Caco-2 (cell line): Measurements from ENCODE around the gene GDF10. TPM values are rescaled to one million over a fixed set of nuclear protein-coding genes. Genes with fewer than 3 reads are reported as not detected.

ENCODE experiments used
- BruUV-seq: library from RNA; stranded (reverse); fragments of 400-500 nt; replicated peaks from 2 replicates; lab custom pipeline; 2021; lab: Mats Ljungman, UMichigan
- CTCF ChIA-PET: fragments of 300-600 bp; sonication (Branson Sonifier 250); formaldehyde crosslinking; loops from one replicate; lab custom pipeline; 2022; ENCODE audit warnings: antibody characterized with exemption; lab: Charles Lee
- POLR2A ChIA-PET: fragments of 300-600 bp; sonication (Branson Sonifier 250); formaldehyde crosslinking; loops from one replicate; lab custom pipeline; 2022; ENCODE audit warnings: antibody characterized with exemption; lab: Charles Lee
- DNase-seq, 2 experiments: peaks; one replicate each; pipeline versions ENCODE4 v3.0.0 to v3.0.0-alpha.2; 2020 to 2022
- H3K27me3 ChIP-seq: replicated peaks from 2 replicates; pipeline ENCODE4 v1.6.0; 2011; ENCODE audit warnings: low read length; ENCODE audit not compliant: control insufficient read depth, insufficient read depth
- H3K36me3 ChIP-seq: 2 replicates; pipeline ENCODE4 v1.5.1; 2011; ENCODE audit warnings: low read length; ENCODE audit not compliant: control insufficient read depth, insufficient read depth
- H3K4me1 ChIP-seq: fragments of 250-450 bp; sonication (Bioruptor Pico); 2 replicates; pipeline ENCODE4 v1.5.1; 2020; ENCODE audit warnings: mild to moderate bottlenecking
- H3K4me3 ChIP-seq: 2 replicates; pipeline ENCODE4 v1.5.1; 2011; ENCODE audit warnings: low read depth, mild to moderate bottlenecking, control low read depth, low read length
- H3K9me3 ChIP-seq: fragments of 250-450 bp; sonication (Bioruptor Pico); 2 replicates; pipeline ENCODE4 v1.5.1; 2020; ENCODE audit warnings: mild to moderate bottlenecking, moderate library complexity
- H3K27ac Mint-ChIP-seq: one replicate; pipeline ENCODE4 v1.8.0; 2022; ENCODE audit warnings: mixed read lengths; ENCODE audit not compliant: unreplicated experiment
- H3K27me3 Mint-ChIP-seq: one replicate; pipeline ENCODE4 v1.8.0; 2022; ENCODE audit warnings: mixed read lengths; ENCODE audit not compliant: insufficient read depth, unreplicated experiment
- H3K36me3 Mint-ChIP-seq: one replicate; pipeline ENCODE4 v1.8.0; 2022; ENCODE audit warnings: mild to moderate bottlenecking, mixed read lengths; ENCODE audit not compliant: insufficient read depth, unreplicated experiment
- H3K4me1 Mint-ChIP-seq: one replicate; pipeline ENCODE4 v1.8.0; 2022; ENCODE audit warnings: low read depth, mixed read lengths; ENCODE audit not compliant: unreplicated experiment
- H3K4me3 Mint-ChIP-seq: one replicate; pipeline ENCODE4 v1.8.0; 2022; ENCODE audit warnings: mild to moderate bottlenecking, moderate library complexity, mixed read lengths; ENCODE audit not compliant: unreplicated experiment
- H3K9me3 Mint-ChIP-seq: one replicate; pipeline ENCODE4 v1.8.0; 2022; ENCODE audit warnings: mixed read lengths; ENCODE audit not compliant: unreplicated experiment
- intact Hi-C: fragments of 100-400 bp; cut with micrococcal nuclease; formaldehyde crosslinking; loops from one replicate; pipeline ENCODE4 v1.10.0; 2022; ENCODE audit not compliant: unreplicated experiment
- total RNA-seq: library from RNA; stranded (reverse); gene quantifications from 2 replicates; pipeline ENCODE4 v1.2.3, GENCODE V29; 2022
- TF ChIP-seq, protein P1 (sequence below), 2 experiments: fragments of 200-600 bp in 1 of 2; IDR thresholded peaks; 1 replicate in 1 of 2; 2 replicates in 1 of 2; pipeline versions ENCODE4 v1.5.1 to v1.8.0; 2011 to 2022; ENCODE audit warnings: antibody characterized with exemption in 1 of 2, control low read depth in 1 of 2, inconsistent platforms in 1 of 2, low read depth in 1 of 2, low read length in 1 of 2, mild to moderate bottlenecking in 1 of 2, moderate library complexity in 1 of 2; ENCODE audit not compliant: insufficient read depth in 1 of 2, severe bottlenecking in 1 of 2, unreplicated experiment in 1 of 2

The GDF10 gene
- total RNA-seq, 1 experiment from 2014 or later, result not detected

DNA sequence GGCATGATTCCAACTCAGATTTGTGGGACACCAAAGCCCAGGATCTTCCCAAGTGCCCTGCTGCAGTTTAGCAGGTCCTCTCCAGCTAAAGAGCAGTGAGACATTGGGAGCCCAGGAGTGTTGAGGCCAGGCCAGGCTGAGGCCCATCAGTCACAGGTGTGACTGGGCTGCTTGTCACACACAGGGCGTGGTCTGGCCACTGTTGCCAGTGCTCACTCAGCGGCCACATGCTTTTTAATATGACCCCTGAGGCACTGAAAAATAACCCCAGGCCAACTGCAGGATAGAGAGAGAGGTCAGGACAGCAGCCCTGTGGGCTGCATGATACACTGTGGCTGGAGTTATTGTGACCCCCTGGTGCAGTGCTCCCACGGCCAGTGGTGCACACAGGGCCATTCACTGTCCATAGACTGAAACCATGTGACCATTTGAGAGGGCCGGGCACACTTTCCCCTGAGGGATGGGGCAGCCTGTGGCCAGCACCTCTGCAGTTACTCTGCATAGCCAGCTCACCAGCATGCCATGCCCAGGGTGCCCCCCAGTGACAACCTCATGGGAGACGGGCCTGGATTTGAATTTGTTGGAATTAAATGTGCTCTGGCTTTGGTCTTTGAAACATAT, 26.4 kb downstream of the GDF10 start:
- no peaks in the 10 kb centered on the region for H3K4me1 Mint-ChIP-seq
- no TSS peak for BruUV-seq
- ChIA-PET CTCF (no interaction called here), POLR2A (no interaction called here)
- no peak overlapping the region for H3K27ac Mint-ChIP-seq
- H3K9me3 Mint-ChIP-seq, result no peaks in the 10 kb centered on the region
- no peaks in the 10 kb centered on the region for H3K36me3 ChIP-seq
- no peaks in the 10 kb centered on the region for H3K36me3 Mint-ChIP-seq
- H3K4me3 Mint-ChIP-seq, result no peak overlapping the region
- no peak overlapping the region for H3K4me3 ChIP-seq
- H3K4me1 ChIP-seq, result no peaks in the 10 kb centered on the region
- intact Hi-C loops, result no loop called here
- H3K27me3 ChIP-seq, result no peaks in the 10 kb centered on the region
- H3K27me3 Mint-ChIP-seq, result peaks cover 13% of the 10 kb centered on the region
- H3K9me3 ChIP-seq, result no peaks in the 10 kb centered on the region
- DNase-seq, result peak in 1 of 2 experiments; percentile 32
- TF ChIP-seq, protein P1, sequence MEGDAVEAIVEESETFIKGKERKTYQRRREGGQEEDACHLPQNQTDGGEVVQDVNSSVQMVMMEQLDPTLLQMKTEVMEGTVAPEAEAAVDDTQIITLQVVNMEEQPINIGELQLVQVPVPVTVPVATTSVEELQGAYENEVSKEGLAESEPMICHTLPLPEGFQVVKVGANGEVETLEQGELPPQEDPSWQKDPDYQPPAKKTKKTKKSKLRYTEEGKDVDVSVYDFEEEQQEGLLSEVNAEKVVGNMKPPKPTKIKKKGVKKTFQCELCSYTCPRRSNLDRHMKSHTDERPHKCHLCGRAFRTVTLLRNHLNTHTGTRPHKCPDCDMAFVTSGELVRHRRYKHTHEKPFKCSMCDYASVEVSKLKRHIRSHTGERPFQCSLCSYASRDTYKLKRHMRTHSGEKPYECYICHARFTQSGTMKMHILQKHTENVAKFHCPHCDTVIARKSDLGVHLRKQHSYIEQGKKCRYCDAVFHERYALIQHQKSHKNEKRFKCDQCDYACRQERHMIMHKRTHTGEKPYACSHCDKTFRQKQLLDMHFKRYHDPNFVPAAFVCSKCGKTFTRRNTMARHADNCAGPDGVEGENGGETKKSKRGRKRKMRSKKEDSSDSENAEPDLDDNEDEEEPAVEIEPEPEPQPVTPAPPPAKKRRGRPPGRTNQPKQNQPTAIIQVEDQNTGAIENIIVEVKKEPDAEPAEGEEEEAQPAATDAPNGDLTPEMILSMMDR (IDR thresholded peaks at IDR 0.05; ENCODE audit: insufficient read depth in 1 of 2, low read depth in 1 of 2, low read length in 1 of 2, severe bottlenecking in 1 of 2, unreplicated experiment in 1 of 2), result no peak

DNA sequence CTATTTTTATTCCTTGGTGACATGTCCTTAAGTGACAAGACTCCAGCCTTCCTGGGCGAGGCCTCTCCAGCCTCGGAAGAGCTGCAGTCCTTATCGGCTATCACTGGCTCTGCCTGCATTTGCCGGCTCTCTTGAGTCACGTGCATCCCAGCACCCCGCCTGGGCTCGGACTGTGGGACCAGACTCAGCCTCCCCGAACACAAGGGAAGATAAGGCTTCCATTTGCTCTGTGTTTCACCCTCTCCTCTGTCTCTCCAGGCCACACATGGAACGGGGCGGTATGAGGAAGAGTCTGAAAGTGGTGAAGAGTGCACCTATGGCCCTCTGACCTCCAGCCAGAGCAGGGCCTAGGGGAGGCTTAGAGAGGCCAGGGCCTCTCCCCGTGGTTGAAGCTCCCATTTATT, 26.9 kb downstream of the GDF10 start:
- Histone ChIP-seq H3K27me3 (no peaks in the 10 kb centered on the region), H3K36me3 (no peaks in the 10 kb centered on the region), H3K4me1 (no peaks in the 10 kb centered on the region), H3K9me3 (no peaks in the 10 kb centered on the region), H3K4me3 (no peak overlapping the region)
- no peak overlapping the region for H3K4me3 Mint-ChIP-seq
- BruUV-seq, result no TSS peak
- intact Hi-C loops, result no loop called here
- CTCF ChIA-PET, result no interaction called here
- no peaks in the 10 kb centered on the region for H3K36me3 Mint-ChIP-seq
- H3K27ac Mint-ChIP-seq, result no peak overlapping the region
- POLR2A ChIA-PET, result no interaction called here
- DNase-seq, result peak in 1 of 2 experiments; percentile 18
- no peaks in the 10 kb centered on the region for H3K4me1 Mint-ChIP-seq
- no peaks in the 10 kb centered on the region for H3K9me3 Mint-ChIP-seq
- peaks cover 13% of the 10 kb centered on the region for H3K27me3 Mint-ChIP-seq
- TF ChIP-seq, protein P1 (IDR thresholded peaks at IDR 0.05; ENCODE audit: insufficient read depth in 1 of 2, low read depth in 1 of 2, low read length in 1 of 2, severe bottlenecking in 1 of 2, unreplicated experiment in 1 of 2), result no peak

DNA sequence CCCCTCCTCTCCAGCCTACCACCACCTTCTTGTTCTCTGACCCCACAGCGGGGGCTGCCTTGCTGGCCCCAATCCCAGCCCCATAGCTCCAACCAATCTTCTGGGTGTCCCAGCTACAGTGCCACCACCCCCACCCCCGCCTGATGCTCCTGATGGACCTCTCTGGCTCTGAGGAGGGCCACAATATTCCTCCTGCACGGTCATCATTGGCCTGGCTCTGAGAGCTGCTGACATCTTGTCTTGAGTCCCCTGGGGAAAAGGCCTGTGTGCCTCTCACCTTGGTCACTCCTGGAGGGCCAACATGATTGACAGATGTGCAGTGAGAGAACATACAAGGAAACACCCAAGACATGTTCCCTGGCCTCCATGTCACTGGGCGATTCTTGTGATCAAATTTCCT, 29.9 kb downstream of the GDF10 start:
- no peaks in the 10 kb centered on the region for H3K4me1 Mint-ChIP-seq

More for the DNA sequence above, 29.9 kb downstream of the GDF10 start:
- CTCF ChIA-PET, result interaction anchor here (0.7 kb wide), 1 partner anchor 32 kb away, joined by 8 read pairs; no protein-coding TSS in a partner anchor
- TF ChIP-seq, protein P1 (IDR thresholded peaks at IDR 0.05; ENCODE audit: insufficient read depth in 1 of 2, low read depth in 1 of 2, low read length in 1 of 2, severe bottlenecking in 1 of 2, unreplicated experiment in 1 of 2), result no peak
- Mint-ChIP-seq H3K27me3 (peaks cover 13% of the 10 kb centered on the region), H3K4me3 (no peak overlapping the region), H3K9me3 (no peaks in the 10 kb centered on the region), H3K36me3 (no peaks in the 10 kb centered on the region), H3K27ac (no peak overlapping the region)
- Histone ChIP-seq H3K36me3 (no peaks in the 10 kb centered on the region), H3K4me1 (no peaks in the 10 kb centered on the region), H3K9me3 (no peaks in the 10 kb centered on the region), H3K4me3 (no peak overlapping the region), H3K27me3 (no peaks in the 10 kb centered on the region)
- POLR2A ChIA-PET, result no interaction called here
- DNase-seq, result peak in 1 of 2 experiments; percentile 25
- BruUV-seq, result no TSS peak
- intact Hi-C loops, result loop anchor here (1.0 kb wide), 1 partner anchor 19 kb away; no protein-coding TSS in a partner anchor
